Mucosa of stomach (tissue), 1 donor: ENCODE results near the gene SSBP4.

Source experiments
- H3K27me3 ChIP-seq: one replicate; pipeline ENCODE4 v1.7.0; 2013; ENCODE audit warnings: mild to moderate bottlenecking, low read length; ENCODE audit not compliant: control insufficient read depth, insufficient read depth
- H3K36me3 ChIP-seq: one replicate; pipeline ENCODE4 v1.7.0; 2013; ENCODE audit warnings: low read length; ENCODE audit not compliant: control insufficient read depth, insufficient read depth
- H3K4me1 ChIP-seq: one replicate; pipeline ENCODE4 v1.7.0; 2013; ENCODE audit warnings: mild to moderate bottlenecking, low read length; ENCODE audit not compliant: control insufficient read depth, insufficient read depth
- H3K4me3 ChIP-seq: one replicate; pipeline ENCODE4 v1.7.0; 2013; ENCODE audit warnings: low read length
- H3K9ac ChIP-seq: one replicate; pipeline ENCODE4 v1.7.0; 2013; ENCODE audit warnings: mild to moderate bottlenecking, low read length, moderate library complexity
- H3K9me3 ChIP-seq: one replicate; pipeline ENCODE4 v1.7.0; 2013; ENCODE audit warnings: mild to moderate bottlenecking, low read length, moderate library complexity; ENCODE audit not compliant: control insufficient read depth
- donor health status: Pancreatic carcinoma.

Gene SSBP4

GRCh38 chr19:18465214-18465963, 46.2 kb downstream of the SSBP4 start:
- Histone ChIP-seq H3K4me1 (peaks cover 54% of the 10 kb centered on the region), H3K4me3 (no peak overlapping the region), H3K9me3 (no peaks in the 10 kb centered on the region)

GRCh38 chr19:18465964-18466339, 46.8 kb downstream of the SSBP4 start:
- H3K36me3 ChIP-seq: peaks cover 5% of the 10 kb centered on the region
- no peaks in the 10 kb centered on the region for H3K9me3 ChIP-seq
- H3K9ac ChIP-seq: peak overlapping the region; percentile 28
- peaks cover 53% of the 10 kb centered on the region for H3K4me1 ChIP-seq
- H3K4me3 ChIP-seq: no peak overlapping the region
- no peaks in the 10 kb centered on the region for H3K27me3 ChIP-seq

More at GRCh38 chr19:18465214-18465963, 46.2 kb downstream of the SSBP4 start:
- peaks cover 9% of the 10 kb centered on the region for H3K36me3 ChIP-seq
- H3K9ac ChIP-seq: peak overlapping the region; percentile 59
- H3K27me3 ChIP-seq: no peaks in the 10 kb centered on the region

DNA sequence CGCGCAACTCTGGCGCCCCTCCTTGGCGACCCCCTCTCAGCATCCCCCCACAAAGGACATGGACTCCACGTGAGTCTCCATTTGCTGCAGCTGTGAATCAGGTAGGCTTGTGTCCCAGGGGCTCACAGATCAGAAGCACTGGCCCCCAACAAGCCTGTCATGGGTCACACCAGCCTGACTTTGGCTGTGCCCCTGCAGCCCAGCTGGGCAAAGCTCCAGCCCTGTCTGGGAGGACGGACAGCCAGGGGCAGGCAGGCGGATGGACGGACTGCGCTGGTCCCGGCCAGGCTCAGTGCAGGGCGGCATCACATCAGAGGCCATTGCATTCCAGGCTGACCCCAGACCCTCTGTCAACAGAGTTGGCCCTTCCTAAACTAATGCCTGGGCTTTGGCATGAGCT, 47.2 kb downstream of the SSBP4 start:
- no peaks in the 10 kb centered on the region for H3K9me3 ChIP-seq
- no peak overlapping the region for H3K4me3 ChIP-seq
- H3K27me3 ChIP-seq: no peaks in the 10 kb centered on the region
- H3K4me1 ChIP-seq: peaks cover 49% of the 10 kb centered on the region
- H3K36me3 ChIP-seq: peaks cover under 1% of the 10 kb centered on the region
- H3K9ac ChIP-seq: peak overlapping the region; percentile 28

GRCh38 chr19:18467978-18468377, 48.8 kb downstream of the SSBP4 start:
- no peak overlapping the region for H3K4me3 ChIP-seq
- no peaks in the 10 kb centered on the region for H3K27me3 ChIP-seq
- H3K9ac ChIP-seq: peak overlapping the region; percentile 25
- peaks cover 4% of the 10 kb centered on the region for H3K36me3 ChIP-seq
- H3K4me1 ChIP-seq: peaks cover 49% of the 10 kb centered on the region
- H3K9me3 ChIP-seq: no peaks in the 10 kb centered on the region

DNA sequence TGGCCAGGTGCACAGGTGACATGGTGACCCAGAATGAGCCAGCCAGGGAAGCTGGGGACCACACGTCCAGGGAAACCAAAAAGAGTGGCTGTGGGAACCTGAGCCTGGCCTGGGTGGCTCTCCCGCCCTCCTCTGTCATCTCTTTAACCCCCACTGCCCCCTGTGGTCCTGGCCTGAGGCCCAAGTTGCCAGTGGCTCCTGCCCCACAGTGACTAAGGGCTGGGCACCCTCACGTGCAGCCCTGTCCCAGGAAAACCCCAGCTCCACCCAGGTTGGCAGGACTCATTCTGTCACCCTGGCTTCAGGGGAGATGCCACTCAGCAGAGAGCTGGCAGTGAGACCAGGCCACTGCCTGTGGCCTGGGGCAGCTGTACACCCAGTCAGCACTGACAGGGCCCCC, 49.3 kb downstream of the SSBP4 start:
- Histone ChIP-seq H3K4me3 (no peak overlapping the region), H3K4me1 (peaks cover 50% of the 10 kb centered on the region), H3K36me3 (peaks cover 4% of the 10 kb centered on the region), H3K9ac (peak overlapping the region; percentile 15), H3K27me3 (no peaks in the 10 kb centered on the region), H3K9me3 (no peaks in the 10 kb centered on the region)

DNA sequence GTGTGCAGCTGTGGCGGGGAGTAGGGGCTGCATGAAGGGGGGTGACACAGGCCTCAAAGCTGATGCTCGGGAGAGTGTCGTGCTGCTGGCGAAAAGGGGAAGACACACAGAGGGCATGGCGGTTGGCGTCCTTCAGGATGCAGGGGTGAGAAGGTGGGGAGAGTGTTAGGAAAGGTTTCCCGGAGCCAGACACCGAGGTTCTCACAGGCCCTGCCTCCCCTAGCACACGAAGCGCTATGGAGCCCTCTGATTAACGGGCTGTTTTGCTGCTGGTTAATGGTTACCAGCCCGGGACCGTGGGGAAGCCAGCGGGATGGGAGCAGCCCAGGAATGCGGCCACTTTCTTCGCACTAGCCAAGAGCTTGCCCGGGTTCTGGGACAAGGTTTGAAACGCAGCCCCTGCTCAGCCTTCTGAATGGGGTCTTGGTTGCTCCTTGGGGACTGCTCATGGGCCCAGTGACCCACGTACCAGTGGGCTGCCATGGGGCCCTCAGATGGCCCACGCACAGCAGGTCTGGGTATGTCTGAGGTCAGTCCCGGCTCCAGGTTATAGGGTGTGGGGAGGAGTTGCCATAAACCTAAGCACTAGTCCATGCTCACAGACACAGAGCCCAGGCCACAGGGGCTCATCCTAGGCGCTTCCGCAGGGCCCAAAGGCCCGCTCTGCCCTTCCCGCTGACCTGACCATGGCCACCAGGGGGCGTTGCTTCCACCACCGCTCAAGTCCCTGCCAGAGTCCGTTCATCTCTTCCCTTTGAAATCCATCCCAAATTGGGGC, 50.1 kb downstream of the SSBP4 start:
- Histone ChIP-seq H3K9me3 (no peaks in the 10 kb centered on the region), H3K36me3 (peaks cover 4% of the 10 kb centered on the region), H3K27me3 (no peaks in the 10 kb centered on the region), H3K9ac (peak overlapping the region; percentile 15), H3K4me3 (no peak overlapping the region), H3K4me1 (peaks cover 56% of the 10 kb centered on the region)

GRCh38 chr19:18470787-18471186, 51.6 kb downstream of the SSBP4 start:
- Histone ChIP-seq H3K27me3 (no peaks in the 10 kb centered on the region), H3K36me3 (peaks cover 4% of the 10 kb centered on the region), H3K4me3 (no peak overlapping the region), H3K4me1 (peaks cover 45% of the 10 kb centered on the region), H3K9ac (no peak overlapping the region), H3K9me3 (no peaks in the 10 kb centered on the region)

GRCh38 chr19:18473003-18473705, 54.0 kb downstream of the SSBP4 start:
- H3K4me3 ChIP-seq: no peak overlapping the region
- peaks cover 4% of the 10 kb centered on the region for H3K36me3 ChIP-seq
- H3K27me3 ChIP-seq: no peaks in the 10 kb centered on the region
- H3K9me3 ChIP-seq: no peaks in the 10 kb centered on the region
- H3K4me1 ChIP-seq: peaks cover 34% of the 10 kb centered on the region
- H3K9ac ChIP-seq: no peak overlapping the region

DNA sequence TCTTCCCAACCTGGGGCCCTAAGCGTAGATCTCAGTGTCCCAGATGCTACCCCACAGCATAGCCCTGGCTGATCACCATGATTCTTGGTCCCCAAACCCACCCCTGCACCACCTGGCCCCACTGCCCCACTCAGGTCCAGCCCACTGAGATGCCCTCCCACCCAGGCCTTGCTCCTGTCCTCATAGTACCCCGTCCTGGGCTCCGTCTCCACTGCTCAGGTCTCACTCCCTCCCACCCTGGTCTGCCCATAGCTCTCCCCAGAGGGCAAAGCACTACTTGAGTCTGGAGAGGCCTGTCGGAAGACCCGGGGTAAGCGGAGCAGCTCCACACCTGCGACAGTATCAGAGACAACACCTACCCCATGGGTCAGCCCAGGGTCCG, 54.5 kb downstream of the SSBP4 start:
- H3K4me3 ChIP-seq: no peak overlapping the region
- H3K4me1 ChIP-seq: peaks cover 35% of the 10 kb centered on the region
- peaks cover 4% of the 10 kb centered on the region for H3K36me3 ChIP-seq
- no peak overlapping the region for H3K9ac ChIP-seq
- no peaks in the 10 kb centered on the region for H3K27me3 ChIP-seq
- H3K9me3 ChIP-seq: no peaks in the 10 kb centered on the region

DNA sequence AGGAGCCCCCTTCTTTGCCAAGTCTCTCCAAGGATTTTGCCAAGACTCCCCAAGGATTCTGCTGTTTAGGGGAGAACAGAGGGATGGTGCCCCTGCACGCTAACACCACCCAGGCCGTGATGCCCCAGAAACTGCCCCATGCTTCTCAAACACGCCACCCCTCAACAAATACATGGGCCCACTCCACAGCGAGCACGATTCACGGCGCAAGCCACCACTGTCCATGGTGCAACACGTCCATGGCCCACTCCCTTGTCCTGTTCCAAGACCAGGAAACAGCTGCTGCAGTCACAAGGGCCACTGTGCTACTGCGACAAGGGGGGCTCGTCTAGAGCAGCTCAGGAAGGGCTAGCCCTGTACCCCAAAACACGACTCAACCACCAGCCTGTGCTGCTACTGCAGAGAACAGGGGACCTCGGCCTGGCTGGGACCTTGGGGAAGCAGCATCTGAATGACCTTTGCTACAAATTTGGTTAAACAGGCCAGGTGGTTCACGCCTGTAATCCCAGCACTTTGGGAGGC, 55.2 kb downstream of the SSBP4 start:
- no peak overlapping the region for H3K4me3 ChIP-seq
- no peaks in the 10 kb centered on the region for H3K9me3 ChIP-seq
- H3K9ac ChIP-seq: no peak overlapping the region
- H3K36me3 ChIP-seq: peaks cover 4% of the 10 kb centered on the region
- H3K4me1 ChIP-seq: peaks cover 32% of the 10 kb centered on the region
- no peaks in the 10 kb centered on the region for H3K27me3 ChIP-seq

- H3K36me3 ChIP-seq: peaks cover 4% of the 10 kb centered on the region
- no peak overlapping the region for H3K4me3 ChIP-seq
- peaks cover 31% of the 10 kb centered on the region for H3K4me1 ChIP-seq
- H3K27me3 ChIP-seq: no peaks in the 10 kb centered on the region
- no peaks in the 10 kb centered on the region for H3K9me3 ChIP-seq
- H3K9ac ChIP-seq: no peak overlapping the region
Observed at GRCh38 chr19:18475004-18475453, 55.8 kb downstream of the SSBP4 start.
